ENCODE data around the gene NT5C1A. TPM values are rescaled to one million over a fixed set of nuclear protein-coding genes. Genes with fewer than 3 reads are reported as not detected.

NT5C1A gene
- total RNA-seq, 2 experiments from 2014 or later = not detected

DNA sequence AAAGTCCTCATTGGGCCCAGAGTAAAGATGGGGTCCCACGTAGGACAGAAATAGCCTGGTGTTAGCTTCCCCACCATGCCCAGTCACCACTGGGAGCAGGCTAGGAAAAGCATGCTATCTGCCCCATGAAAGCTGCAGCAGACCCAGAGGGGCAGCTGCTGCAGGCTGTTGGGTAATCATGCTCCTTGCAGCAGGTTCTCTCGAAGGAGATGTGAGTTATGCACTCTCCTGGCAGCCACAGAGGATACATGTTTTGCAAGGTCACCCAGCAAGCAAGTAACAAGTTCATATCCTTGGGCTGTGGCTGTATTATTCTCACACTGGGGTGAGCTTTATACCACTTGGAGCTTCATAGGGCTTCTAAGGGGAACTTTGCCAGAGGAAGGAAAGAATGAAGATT is 23.4 kb downstream of the NT5C1A start:
- peaks cover 8% of the 10 kb centered on the region for H3K4me1 ChIP-seq (ENCODE audit: insufficient read depth, low read length, poor library complexity, severe bottlenecking)
- ChIA-PET POLR2A (no interaction called here), CTCF (ENCODE audit: unreplicated experiment) (interaction anchor here (0.6 to 0.8 kb wide), 2 partner anchors 9 to 13 kb away, joined by 3 read pairs; no protein-coding TSS in a partner anchor)
- intact Hi-C loops (cut with micrococcal nuclease; ENCODE audit: unreplicated experiment) = no loop called here
- H3K27ac ChIP-seq (ENCODE audit: low read depth, low read length, poor library complexity, severe bottlenecking) = no peak overlapping the region
- H4K20me1 ChIP-seq (ENCODE audit: insufficient read depth, low read length) = no peaks in the 10 kb centered on the region
- BruUV-seq (replicated peaks) = no TSS peak
- no peak overlapping the region for H3K4me3 ChIP-seq (ENCODE audit: low read depth, low read length, poor library complexity, severe bottlenecking)
- H3K9me2 ChIP-seq (ENCODE audit: insufficient read depth, low read length) = no peaks in the 10 kb centered on the region
- H3K9me3 ChIP-seq (ENCODE audit: low read length) = no peaks in the 10 kb centered on the region
- H2AFZ ChIP-seq (ENCODE audit: low read length) = no peak overlapping the region
- H3K79me2 ChIP-seq (ENCODE audit: insufficient read depth, low read depth, low read length) = no peaks in the 10 kb centered on the region
- no peak for DNase-seq (ENCODE audit: low spot score)
- no peaks in the 10 kb centered on the region for H3K36me3 ChIP-seq (ENCODE audit: insufficient read depth, low read length)
- no peak for TF ChIP-seq EZH2phosphoT487 (IDR thresholded peaks at IDR 0.05; ENCODE audit: borderline replicate concordance, low read depth, low read length)
- TF ChIP-seq, protein P1, sequence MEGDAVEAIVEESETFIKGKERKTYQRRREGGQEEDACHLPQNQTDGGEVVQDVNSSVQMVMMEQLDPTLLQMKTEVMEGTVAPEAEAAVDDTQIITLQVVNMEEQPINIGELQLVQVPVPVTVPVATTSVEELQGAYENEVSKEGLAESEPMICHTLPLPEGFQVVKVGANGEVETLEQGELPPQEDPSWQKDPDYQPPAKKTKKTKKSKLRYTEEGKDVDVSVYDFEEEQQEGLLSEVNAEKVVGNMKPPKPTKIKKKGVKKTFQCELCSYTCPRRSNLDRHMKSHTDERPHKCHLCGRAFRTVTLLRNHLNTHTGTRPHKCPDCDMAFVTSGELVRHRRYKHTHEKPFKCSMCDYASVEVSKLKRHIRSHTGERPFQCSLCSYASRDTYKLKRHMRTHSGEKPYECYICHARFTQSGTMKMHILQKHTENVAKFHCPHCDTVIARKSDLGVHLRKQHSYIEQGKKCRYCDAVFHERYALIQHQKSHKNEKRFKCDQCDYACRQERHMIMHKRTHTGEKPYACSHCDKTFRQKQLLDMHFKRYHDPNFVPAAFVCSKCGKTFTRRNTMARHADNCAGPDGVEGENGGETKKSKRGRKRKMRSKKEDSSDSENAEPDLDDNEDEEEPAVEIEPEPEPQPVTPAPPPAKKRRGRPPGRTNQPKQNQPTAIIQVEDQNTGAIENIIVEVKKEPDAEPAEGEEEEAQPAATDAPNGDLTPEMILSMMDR (conservative IDR thresholded peaks at IDR 0.05; ENCODE audit: low read length) = no peak
- no peak overlapping the region for H3K4me2 ChIP-seq (ENCODE audit: low read length)

DNA sequence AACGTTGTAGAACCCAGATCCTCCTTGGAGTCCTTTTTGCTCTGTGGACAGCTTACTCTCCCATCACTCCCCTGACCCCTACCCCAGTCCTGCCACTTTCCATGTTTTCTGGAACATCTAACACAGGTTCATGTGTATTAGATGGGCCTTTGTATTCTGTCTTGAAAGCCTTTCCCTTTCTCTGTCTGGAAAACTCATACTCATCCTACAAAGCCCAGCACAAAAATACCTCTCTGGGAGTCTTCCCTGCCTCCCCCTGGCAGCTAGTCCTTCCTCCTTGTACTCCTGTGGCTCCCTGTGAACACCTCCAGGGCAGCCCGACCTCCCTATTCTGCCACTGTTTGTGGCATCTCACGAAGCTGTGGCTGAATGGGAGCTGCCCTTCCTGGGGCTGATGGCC is 24.7 kb downstream of the NT5C1A start:
- ChIA-PET POLR2A (interaction anchor here (0.6 to 0.7 kb wide), 2 partner anchors 54 to 672 kb away, joined by 3 read pairs; no protein-coding TSS in a partner anchor), CTCF (ENCODE audit: unreplicated experiment) (interaction anchor here (0.8 to 1.3 kb wide), 2 partner anchors 11 to 41 kb away, joined by 3 to 8 read pairs; no protein-coding TSS in a partner anchor)
- H2AFZ ChIP-seq (ENCODE audit: low read length) = no peak overlapping the region
- H3K9me2 ChIP-seq (ENCODE audit: insufficient read depth, low read length) = no peaks in the 10 kb centered on the region
- H3K4me3 ChIP-seq (ENCODE audit: low read depth, low read length, poor library complexity, severe bottlenecking) = no peak overlapping the region
- no peak overlapping the region for H3K4me2 ChIP-seq (ENCODE audit: low read length)
- intact Hi-C loops (cut with micrococcal nuclease; ENCODE audit: unreplicated experiment) = no loop called here
- no peaks in the 10 kb centered on the region for H3K9me3 ChIP-seq (ENCODE audit: low read length)
- TF ChIP-seq, protein P1 (conservative IDR thresholded peaks at IDR 0.05; ENCODE audit: low read length) = no peak
- TF ChIP-seq EZH2phosphoT487 (IDR thresholded peaks at IDR 0.05; ENCODE audit: borderline replicate concordance, low read depth, low read length) = no peak
- no peak overlapping the region for H3K27ac ChIP-seq (ENCODE audit: low read depth, low read length, poor library complexity, severe bottlenecking)
- no peaks in the 10 kb centered on the region for H3K36me3 ChIP-seq (ENCODE audit: insufficient read depth, low read length)
- H3K4me1 ChIP-seq (ENCODE audit: insufficient read depth, low read length, poor library complexity, severe bottlenecking) = peaks cover 8% of the 10 kb centered on the region
- no peaks in the 10 kb centered on the region for H4K20me1 ChIP-seq (ENCODE audit: insufficient read depth, low read length)
- no peaks in the 10 kb centered on the region for H3K79me2 ChIP-seq (ENCODE audit: insufficient read depth, low read depth, low read length)
- no TSS peak for BruUV-seq (replicated peaks)
- DNase-seq (ENCODE audit: low spot score) = no peak

DNA sequence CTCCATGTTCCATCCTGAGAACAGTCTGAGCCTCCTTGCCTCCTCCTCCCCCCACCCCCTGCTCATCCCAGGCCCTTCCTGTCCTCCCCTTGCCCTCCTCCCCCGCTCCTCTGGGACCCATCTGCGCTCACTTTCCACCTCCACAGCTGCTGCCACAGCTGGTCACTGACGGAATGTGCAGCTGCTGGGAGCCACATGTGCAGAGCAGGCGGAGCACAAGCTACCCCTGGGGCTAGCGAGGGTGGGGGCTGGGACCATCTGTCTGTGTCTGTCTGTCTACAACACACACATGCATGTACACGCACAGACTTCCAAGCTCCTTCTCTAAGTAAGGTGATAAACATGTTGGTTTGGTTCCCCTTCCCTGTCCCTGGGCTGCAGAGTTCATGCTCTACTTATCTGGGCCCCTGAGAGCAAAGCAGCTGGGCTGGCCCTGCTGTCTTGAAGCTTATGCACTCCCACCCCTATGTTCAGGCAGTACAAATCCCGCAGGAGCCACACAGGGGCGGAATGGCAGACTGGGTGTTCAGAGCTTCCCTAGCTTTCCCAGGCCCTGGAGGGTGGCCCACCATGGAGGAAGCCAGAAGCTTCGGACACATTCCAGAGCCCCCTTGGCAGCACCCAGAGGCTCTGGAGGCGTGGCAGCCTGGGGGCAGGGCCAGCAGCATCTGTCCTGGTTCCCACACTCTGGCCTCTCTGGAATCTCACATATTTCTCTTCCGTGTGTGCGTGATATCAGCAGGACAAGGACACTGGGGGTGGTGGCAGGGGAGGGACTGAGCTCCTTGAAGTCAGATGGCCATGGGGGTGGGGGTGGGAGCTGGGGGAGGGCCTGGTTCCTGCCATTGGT is 25.4 kb downstream of the NT5C1A start:
- no peak overlapping the region for H3K4me3 ChIP-seq (ENCODE audit: low read depth, low read length, poor library complexity, severe bottlenecking)

More for the DNA sequence above, 25.4 kb downstream of the NT5C1A start:
- Histone ChIP-seq H3K79me2 (ENCODE audit: insufficient read depth, low read depth, low read length) (no peaks in the 10 kb centered on the region), H3K9me3 (ENCODE audit: low read length) (no peaks in the 10 kb centered on the region), H2AFZ (ENCODE audit: low read length) (no peak overlapping the region), H3K4me2 (ENCODE audit: low read length) (no peak overlapping the region), H3K9me2 (ENCODE audit: insufficient read depth, low read length) (no peaks in the 10 kb centered on the region), H3K4me1 (ENCODE audit: insufficient read depth, low read length, poor library complexity, severe bottlenecking) (peaks cover 8% of the 10 kb centered on the region), H3K27ac (ENCODE audit: low read depth, low read length, poor library complexity, severe bottlenecking) (no peak overlapping the region), H3K36me3 (ENCODE audit: insufficient read depth, low read length) (no peaks in the 10 kb centered on the region), H4K20me1 (ENCODE audit: insufficient read depth, low read length) (no peaks in the 10 kb centered on the region)
- POLR2A ChIA-PET = interaction anchor here (0.7 kb wide), 1 partner anchor 55 kb away, joined by 3 read pairs; no protein-coding TSS in a partner anchor
- no TSS peak for BruUV-seq (replicated peaks)
- CTCF ChIA-PET (ENCODE audit: unreplicated experiment) = interaction anchor here (0.8 to 1.3 kb wide), 2 partner anchors 12 to 40 kb away, joined by 3 to 8 read pairs; no protein-coding TSS in a partner anchor
- no peak for TF ChIP-seq EZH2phosphoT487 (IDR thresholded peaks at IDR 0.05; ENCODE audit: borderline replicate concordance, low read depth, low read length)
- TF ChIP-seq, protein P1 (conservative IDR thresholded peaks at IDR 0.05; ENCODE audit: low read length) = no peak
- DNase-seq (ENCODE audit: low spot score) = peak; percentile 60
- intact Hi-C loops (cut with micrococcal nuclease; ENCODE audit: unreplicated experiment) = no loop called here

Measured in OCI-LY7 (cell line).